GM15510 (cell line): Measurements from ENCODE around the gene LRCH1.

Source experiments
- POLR2A ChIP-seq: IDR thresholded peaks from 3 replicates; pipeline ENCODE4 v1.6.1; 2011; ENCODE audit warnings: borderline replicate concordance; ENCODE audit not compliant: insufficient read length; ENCODE audit errors: extremely low read depth

Gene LRCH1

GRCh38 chr13:46550822-46551221, 2.1 kb upstream of the LRCH1 start:
- no peak for TF ChIP-seq POLR2A

- TF ChIP-seq POLR2A, result no peak
Observed at GRCh38 chr13:46551410-46552302, 1.3 kb upstream of the LRCH1 start.

- no peak for TF ChIP-seq POLR2A
Observed at GRCh38 chr13:46552303-46552682, 677 bp upstream of the LRCH1 start.

- no peak for TF ChIP-seq POLR2A
Observed at GRCh38 chr13:46553521-46553885, 533 bp downstream of the LRCH1 start.

- peak; percentile 60 for TF ChIP-seq POLR2A
Observed at GRCh38 chr13:46553886-46554858, 1.2 kb downstream of the LRCH1 start.

- TF ChIP-seq POLR2A, result no peak
Observed at GRCh38 chr13:46554951-46555350, 2.0 kb downstream of the LRCH1 start.

- TF ChIP-seq POLR2A, result no peak
Observed at GRCh38 chr13:46555722-46556417, 2.9 kb downstream of the LRCH1 start.

- TF ChIP-seq POLR2A, result no peak
Observed at GRCh38 chr13:46556418-46556779, 3.4 kb downstream of the LRCH1 start.

GRCh38 chr13:46559272-46559805, 6.4 kb downstream of the LRCH1 start:
- no peak for TF ChIP-seq POLR2A

- no peak for TF ChIP-seq POLR2A
Observed at GRCh38 chr13:46560778-46561177, 7.8 kb downstream of the LRCH1 start.

- TF ChIP-seq POLR2A, result no peak
Observed at GRCh38 chr13:46561286-46561685, 8.3 kb downstream of the LRCH1 start.

GRCh38 chr13:46561691-46562090, 8.7 kb downstream of the LRCH1 start:
- no peak for TF ChIP-seq POLR2A

GRCh38 chr13:46562152-46562551, 9.2 kb downstream of the LRCH1 start:
- no peak for TF ChIP-seq POLR2A

- no peak for TF ChIP-seq POLR2A
Observed at GRCh38 chr13:46562581-46562980, 9.6 kb downstream of the LRCH1 start.
